HL-60 (cell line): Measurements from ENCODE around the gene MTR.

ENCODE experiments used
- CTCF ChIP-seq: IDR thresholded peaks from one replicate; pipeline ENCODE4 v1.5.1; 2011; ENCODE audit warnings: low read length, control low read depth, inconsistent platforms; ENCODE audit not compliant: insufficient read depth
- GABPA ChIP-seq: IDR thresholded peaks from 2 replicates; pipeline ENCODE4 v1.6.1; 2012; ENCODE audit warnings: low read depth
- POLR2AphosphoS5 ChIP-seq: IDR thresholded peaks from 2 replicates; pipeline ENCODE4 v1.6.1; 2012; ENCODE audit warnings: low read depth
- REST ChIP-seq: IDR thresholded peaks from 2 replicates; pipeline ENCODE4 v1.6.1; 2012; ENCODE audit warnings: low read depth; ENCODE audit not compliant: insufficient replicate concordance
- SPI1 ChIP-seq: IDR thresholded peaks from 2 replicates; pipeline ENCODE4 v1.6.1; 2012; ENCODE audit warnings: low read depth, mild to moderate bottlenecking, borderline replicate concordance

- no peak for TF ChIP-seq CTCF
- TF ChIP-seq REST = no peak
- no peak for TF ChIP-seq POLR2AphosphoS5
- TF ChIP-seq GABPA = no peak
- TF ChIP-seq SPI1 = no peak
Measured at GRCh38 chr1:236800002-236800620, 5.0 kb downstream of the MTR start.
